ENCODE results near the gene NHP2.

DNA sequence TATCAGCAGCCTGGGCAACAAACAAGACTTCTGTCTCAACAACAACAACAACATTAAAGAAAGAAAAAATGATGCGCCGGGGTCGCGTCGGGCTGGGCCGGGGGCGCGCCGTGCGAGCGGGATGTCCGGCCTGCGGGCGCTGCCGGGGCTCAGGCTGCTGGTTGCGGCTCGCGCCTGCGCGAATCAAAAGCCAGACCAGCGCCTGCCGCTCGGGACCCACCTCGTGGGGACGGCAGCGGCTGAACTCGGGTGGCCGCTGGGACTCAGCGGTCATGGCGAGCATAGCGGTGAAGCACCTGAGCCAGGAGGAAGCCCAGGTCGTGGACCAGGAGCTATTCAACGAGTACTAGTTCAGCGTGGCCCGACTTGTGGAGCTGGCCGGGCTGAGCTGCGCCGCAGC is 11.9 kb upstream of the NHP2 start:
- TF ChIP-seq, protein P1, sequence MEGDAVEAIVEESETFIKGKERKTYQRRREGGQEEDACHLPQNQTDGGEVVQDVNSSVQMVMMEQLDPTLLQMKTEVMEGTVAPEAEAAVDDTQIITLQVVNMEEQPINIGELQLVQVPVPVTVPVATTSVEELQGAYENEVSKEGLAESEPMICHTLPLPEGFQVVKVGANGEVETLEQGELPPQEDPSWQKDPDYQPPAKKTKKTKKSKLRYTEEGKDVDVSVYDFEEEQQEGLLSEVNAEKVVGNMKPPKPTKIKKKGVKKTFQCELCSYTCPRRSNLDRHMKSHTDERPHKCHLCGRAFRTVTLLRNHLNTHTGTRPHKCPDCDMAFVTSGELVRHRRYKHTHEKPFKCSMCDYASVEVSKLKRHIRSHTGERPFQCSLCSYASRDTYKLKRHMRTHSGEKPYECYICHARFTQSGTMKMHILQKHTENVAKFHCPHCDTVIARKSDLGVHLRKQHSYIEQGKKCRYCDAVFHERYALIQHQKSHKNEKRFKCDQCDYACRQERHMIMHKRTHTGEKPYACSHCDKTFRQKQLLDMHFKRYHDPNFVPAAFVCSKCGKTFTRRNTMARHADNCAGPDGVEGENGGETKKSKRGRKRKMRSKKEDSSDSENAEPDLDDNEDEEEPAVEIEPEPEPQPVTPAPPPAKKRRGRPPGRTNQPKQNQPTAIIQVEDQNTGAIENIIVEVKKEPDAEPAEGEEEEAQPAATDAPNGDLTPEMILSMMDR (IDR thresholded peaks at IDR 0.05; ENCODE audit: borderline replicate concordance, extremely low read depth, low read length, poor library complexity, severe bottlenecking) = no peak
- TF ChIP-seq EZH2 (IDR thresholded peaks at IDR 0.05; ENCODE audit: borderline replicate concordance, low read depth, low read length, severe bottlenecking) = no peak

Data from DND-41 (cell line).